ENCODE results near the gene CACNA1C. TPM values are rescaled to one million over a fixed set of nuclear protein-coding genes. Genes with fewer than 3 reads are reported as not detected.

The CACNA1C gene
- total and polyA plus RNA-seq, 4 donors: 4.3 to 114 (median 46.3) TPM

- no peak overlapping the region for H3K27ac ChIP-seq (ENCODE audit: low read depth in 1 of 2, low read length in 2 of 2)
- no peaks in the 10 kb centered on the region for H3K27me3 ChIP-seq (ENCODE audit: control insufficient read depth in 1 of 2, insufficient read depth in 2 of 2, low read length in 1 of 2)
- DNase-seq (no peak), ATAC-seq (ENCODE audit: low FRiP score) (no peak)
- 41 to 46% methylated on average over 3 of the region's 3 CpGs for WGBS, 2 donors
- intact Hi-C loops (cut with DNase I): no loop called here
- H3K4me3 ChIP-seq (ENCODE audit: low read length in 2 of 2): no peak overlapping the region
- H3K9me3 ChIP-seq (ENCODE audit: control insufficient read depth, low read length): no peaks in the 10 kb centered on the region
- no peaks in the 10 kb centered on the region for H3K36me3 ChIP-seq (ENCODE audit: control insufficient read depth in 1 of 2, insufficient read depth in 2 of 2, low read length in 1 of 2)
- no peaks in the 10 kb centered on the region for H3K4me1 ChIP-seq (ENCODE audit: control insufficient read depth in 1 of 2, insufficient read depth in 2 of 2, low read length in 2 of 2)
Observed at GRCh38 chr12:2295941-2296461, 243.2 kb downstream of the CACNA1C start.

GRCh38 chr12:2297004-2297403 lies 244.2 kb downstream of the CACNA1C start:
- Histone ChIP-seq H3K9me3 (ENCODE audit: control insufficient read depth, low read length) (no peaks in the 10 kb centered on the region), H3K36me3 (ENCODE audit: control insufficient read depth in 1 of 2, insufficient read depth in 2 of 2, low read length in 1 of 2) (no peaks in the 10 kb centered on the region), H3K27ac (ENCODE audit: low read depth in 1 of 2, low read length in 2 of 2) (no peak overlapping the region), H3K27me3 (ENCODE audit: control insufficient read depth in 1 of 2, insufficient read depth in 2 of 2, low read length in 1 of 2) (no peaks in the 10 kb centered on the region), H3K4me3 (ENCODE audit: low read length in 2 of 2) (no peak overlapping the region), H3K4me1 (ENCODE audit: control insufficient read depth in 1 of 2, insufficient read depth in 2 of 2, low read length in 2 of 2) (peaks cover 0 to 3% of the 10 kb centered on the region in 2 donors)
- intact Hi-C loops (cut with DNase I): no loop called here
- no peak for ATAC-seq (ENCODE audit: low FRiP score)
- WGBS, 2 donors: 65 to 69% methylated on average over 6 of the region's 6 CpGs
- DNase-seq: no peak

DNA sequence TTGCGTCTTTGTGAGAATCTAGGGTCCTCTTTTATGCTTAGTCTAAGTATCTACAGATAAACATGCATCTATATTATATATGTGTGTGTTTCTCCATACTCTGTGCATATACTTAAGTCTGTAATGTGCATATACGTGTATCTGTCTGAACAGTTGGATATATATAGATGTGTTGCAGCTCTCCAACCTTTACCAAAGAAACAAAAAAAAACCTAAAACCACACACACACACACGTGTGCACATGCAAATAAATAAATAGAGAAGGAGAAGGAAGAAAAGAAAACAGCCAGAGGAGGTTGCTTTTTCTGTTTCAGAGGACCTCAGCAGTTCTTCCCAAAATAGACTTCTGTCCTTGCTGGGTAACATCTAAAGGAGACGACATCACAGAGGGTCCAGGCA lies 244.9 kb downstream of the CACNA1C start:
- intact Hi-C loops (cut with DNase I): no loop called here
- no peak for DNase-seq
- no peak overlapping the region for H3K4me3 ChIP-seq (ENCODE audit: low read length in 2 of 2)
- peaks cover 0 to 3% of the 10 kb centered on the region in 2 donors for H3K4me1 ChIP-seq (ENCODE audit: control insufficient read depth in 1 of 2, insufficient read depth in 2 of 2, low read length in 2 of 2)
- H3K27ac ChIP-seq (ENCODE audit: low read depth in 1 of 2, low read length in 2 of 2): no peak overlapping the region
- H3K9me3 ChIP-seq (ENCODE audit: control insufficient read depth, low read length): no peaks in the 10 kb centered on the region
- H3K27me3 ChIP-seq (ENCODE audit: control insufficient read depth in 1 of 2, insufficient read depth in 2 of 2, low read length in 1 of 2): no peaks in the 10 kb centered on the region
- no peak for ATAC-seq (ENCODE audit: low FRiP score)
- 54 to 61% methylated on average over 4 of the region's 4 CpGs for WGBS, 2 donors
- H3K36me3 ChIP-seq (ENCODE audit: control insufficient read depth in 1 of 2, insufficient read depth in 2 of 2, low read length in 1 of 2): no peaks in the 10 kb centered on the region

- H3K4me1 ChIP-seq (ENCODE audit: control insufficient read depth in 1 of 2, insufficient read depth in 2 of 2, low read length in 2 of 2): peaks cover 0 to 7% of the 10 kb centered on the region in 2 donors
- WGBS, 2 donors: 80% methylated on average over 12 of the region's 12 CpGs
- intact Hi-C loops (cut with DNase I): no loop called here
- H3K27me3 ChIP-seq (ENCODE audit: control insufficient read depth in 1 of 2, insufficient read depth in 2 of 2, low read length in 1 of 2): no peaks in the 10 kb centered on the region
- DNase-seq (no peak), ATAC-seq (ENCODE audit: low FRiP score) (no peak)
- no peaks in the 10 kb centered on the region for H3K36me3 ChIP-seq (ENCODE audit: control insufficient read depth in 1 of 2, insufficient read depth in 2 of 2, low read length in 1 of 2)
- no peak overlapping the region for H3K27ac ChIP-seq (ENCODE audit: low read depth in 1 of 2, low read length in 2 of 2)
- H3K4me3 ChIP-seq (ENCODE audit: low read length in 2 of 2): no peak overlapping the region
- H3K9me3 ChIP-seq (ENCODE audit: control insufficient read depth, low read length): no peaks in the 10 kb centered on the region
Observed at GRCh38 chr12:2298556-2299200, 245.9 kb downstream of the CACNA1C start.

GRCh38 chr12:2299206-2299605 lies 246.4 kb downstream of the CACNA1C start:
- Histone ChIP-seq H3K4me1 (ENCODE audit: control insufficient read depth in 1 of 2, insufficient read depth in 2 of 2, low read length in 2 of 2) (peaks cover 0 to 7% of the 10 kb centered on the region in 2 donors), H3K36me3 (ENCODE audit: control insufficient read depth in 1 of 2, insufficient read depth in 2 of 2, low read length in 1 of 2) (no peaks in the 10 kb centered on the region), H3K9me3 (ENCODE audit: control insufficient read depth, low read length) (no peaks in the 10 kb centered on the region), H3K4me3 (ENCODE audit: low read length in 2 of 2) (no peak overlapping the region), H3K27ac (ENCODE audit: low read depth in 1 of 2, low read length in 2 of 2) (no peak overlapping the region), H3K27me3 (ENCODE audit: control insufficient read depth in 1 of 2, insufficient read depth in 2 of 2, low read length in 1 of 2) (no peaks in the 10 kb centered on the region)
- DNase-seq (no peak), ATAC-seq (ENCODE audit: low FRiP score) (no peak)
- WGBS, 2 donors: 14 to 15% methylated on average over 6 of the region's 6 CpGs
- intact Hi-C loops (cut with DNase I): no loop called here

DNA sequence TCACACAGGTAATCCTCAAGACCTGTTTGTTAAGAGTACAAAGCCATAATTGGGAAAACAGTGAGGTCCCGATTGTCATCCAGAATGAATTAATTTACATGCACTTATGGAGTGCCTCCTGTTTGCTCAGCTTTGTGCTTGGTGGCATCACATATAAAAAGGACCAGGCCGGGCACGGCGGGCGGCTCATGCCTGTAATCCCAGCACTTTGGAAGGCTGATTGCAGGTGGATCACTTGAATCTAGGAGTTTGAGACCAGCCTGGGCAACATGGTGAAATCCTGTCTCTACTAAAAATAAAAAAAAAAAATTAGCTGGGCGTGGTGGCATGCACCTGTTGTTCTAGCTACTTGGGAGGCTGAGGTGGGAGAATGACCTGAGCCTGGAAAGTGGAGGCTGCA lies 247.4 kb downstream of the CACNA1C start:
- no peak for ATAC-seq (ENCODE audit: low FRiP score)
- Histone ChIP-seq H3K27me3 (ENCODE audit: control insufficient read depth in 1 of 2, insufficient read depth in 2 of 2, low read length in 1 of 2) (no peaks in the 10 kb centered on the region), H3K4me1 (ENCODE audit: control insufficient read depth in 1 of 2, insufficient read depth in 2 of 2, low read length in 2 of 2) (peaks cover 0 to 7% of the 10 kb centered on the region in 2 donors), H3K27ac (ENCODE audit: low read depth in 1 of 2, low read length in 2 of 2) (no peak overlapping the region), H3K36me3 (ENCODE audit: control insufficient read depth in 1 of 2, insufficient read depth in 2 of 2, low read length in 1 of 2) (no peaks in the 10 kb centered on the region), H3K4me3 (ENCODE audit: low read length in 2 of 2) (no peak overlapping the region), H3K9me3 (ENCODE audit: control insufficient read depth, low read length) (no peaks in the 10 kb centered on the region)
- WGBS, 2 donors: 97 to 98% methylated on average over 6 of the region's 6 CpGs
- intact Hi-C loops (cut with DNase I): loop anchor here in 1 of 2 donors (5.0 kb wide), 1 partner anchor 82 kb away; no protein-coding TSS in a partner anchor
- no peak for DNase-seq

DNA sequence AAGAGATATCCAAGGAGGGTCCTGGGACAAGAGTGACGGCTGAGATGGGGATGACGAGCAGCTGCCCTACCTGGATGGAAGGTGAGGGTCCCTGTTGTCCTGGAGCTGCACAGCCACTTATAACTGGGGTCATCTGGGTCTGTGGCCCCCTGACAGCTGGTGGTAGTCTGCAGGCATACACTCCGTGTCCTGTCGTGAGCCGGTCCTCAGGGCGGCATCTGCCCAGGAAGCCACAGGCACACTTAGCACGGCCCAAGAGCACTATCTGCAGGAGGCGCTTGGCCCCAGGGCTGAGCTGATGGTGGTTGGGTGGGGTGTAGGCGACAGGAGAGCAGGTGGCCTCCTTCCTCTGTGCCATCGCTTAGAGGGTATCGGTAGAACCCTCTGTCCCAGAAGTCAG lies 248.1 kb downstream of the CACNA1C start:
- Histone ChIP-seq H3K4me3 (ENCODE audit: low read length in 2 of 2) (no peak overlapping the region), H3K9me3 (ENCODE audit: control insufficient read depth, low read length) (no peaks in the 10 kb centered on the region), H3K4me1 (ENCODE audit: control insufficient read depth in 1 of 2, insufficient read depth in 2 of 2, low read length in 2 of 2) (peaks cover 0 to 7% of the 10 kb centered on the region in 2 donors), H3K36me3 (ENCODE audit: control insufficient read depth in 1 of 2, insufficient read depth in 2 of 2, low read length in 1 of 2) (no peaks in the 10 kb centered on the region), H3K27ac (ENCODE audit: low read depth in 1 of 2, low read length in 2 of 2) (peak overlapping the region; percentile 28 to 92), H3K27me3 (ENCODE audit: control insufficient read depth in 1 of 2, insufficient read depth in 2 of 2, low read length in 1 of 2) (no peaks in the 10 kb centered on the region)
- DNase-seq (no peak), ATAC-seq (ENCODE audit: low FRiP score) (no peak)
- WGBS, 2 donors: 90 to 91% methylated on average over 11 of the region's 11 CpGs
- intact Hi-C loops (cut with DNase I): loop anchor here in 1 of 2 donors (5.0 kb wide), 1 partner anchor 81 kb away; no protein-coding TSS in a partner anchor

GRCh38 chr12:2301531-2302461 lies 249.0 kb downstream of the CACNA1C start:
- H3K4me1 ChIP-seq (ENCODE audit: control insufficient read depth in 1 of 2, insufficient read depth in 2 of 2, low read length in 2 of 2): peaks cover 0 to 7% of the 10 kb centered on the region in 2 donors
- peak overlapping the region; percentile 91 to 97 for H3K27ac ChIP-seq (ENCODE audit: low read depth in 1 of 2, low read length in 2 of 2)
- H3K27me3 ChIP-seq (ENCODE audit: control insufficient read depth in 1 of 2, insufficient read depth in 2 of 2, low read length in 1 of 2): no peaks in the 10 kb centered on the region
- no peaks in the 10 kb centered on the region for H3K9me3 ChIP-seq (ENCODE audit: control insufficient read depth, low read length)
- no peak overlapping the region for H3K4me3 ChIP-seq (ENCODE audit: low read length in 2 of 2)
- WGBS, 2 donors: 12 to 15% methylated on average over 14 of the region's 14 CpGs
- intact Hi-C loops (cut with DNase I): loop anchor here in 1 of 2 donors (5.0 kb wide), 1 partner anchor 81 kb away; no protein-coding TSS in a partner anchor
- DNase-seq (peak; percentile 70 to 91), ATAC-seq (ENCODE audit: low FRiP score) (peak; percentile 83)
- H3K36me3 ChIP-seq (ENCODE audit: control insufficient read depth in 1 of 2, insufficient read depth in 2 of 2, low read length in 1 of 2): no peaks in the 10 kb centered on the region
